ENCODE results near the gene ZFAND3. TPM values are rescaled to one million over a fixed set of nuclear protein-coding genes. Genes with fewer than 3 reads are reported as not detected.

ZFAND3 gene
- total and polyA plus RNA-seq, 10 of the 15 experiments (the other 5 are each of a cell fraction or from before 2014, with no cell fraction given): 0.90 to 34.4 (median 16.3) TPM

- Histone ChIP-seq H3K4me2 (ENCODE audit: control insufficient read depth, insufficient read depth) (no peak overlapping the region), H3K4me3 (no peak overlapping the region), H3K9ac (ENCODE audit: control insufficient read depth, insufficient read depth, low read length) (no peak overlapping the region), H4K20me1 (ENCODE audit: control insufficient read depth, insufficient read depth) (no peaks in the 10 kb centered on the region), H3K27me3 (replicated peaks in 1 of 2; ENCODE audit: control insufficient read depth in 2 of 2, insufficient read depth in 2 of 2, low read length in 1 of 2) (no peaks in the 10 kb centered on the region), H3K4me1 (ENCODE audit: control insufficient read depth, insufficient read depth, low read length) (0 out of 2 replicates have a peak, but pooled peaks cover 4% of the 10 kb centered on the region), H2AFZ (ENCODE audit: control insufficient read depth, low read depth, low read length) (no peak overlapping the region), H3K27ac (ENCODE audit: control insufficient read depth, insufficient read depth) (no peak overlapping the region), H3K79me2 (ENCODE audit: control insufficient read depth, insufficient read depth, low read length) (peaks cover 44% of the 10 kb centered on the region), H3K9me3 (replicated peaks; ENCODE audit: control insufficient read depth, insufficient read depth, low read length) (peaks cover 13% of the 10 kb centered on the region), H3K36me3 (ENCODE audit: control insufficient read depth in 2 of 2, insufficient read depth in 2 of 2, low read length in 1 of 2) (0 out of 4 replicates have a peak, but pooled peaks cover 0 to 2% of the 10 kb centered on the region in 2 experiments)
- ChIA-PET RAD21 (ENCODE audit: unreplicated experiment) (no interaction called here), SMC1A (ENCODE audit: uncharacterized antibody, unreplicated experiment) (no interaction called here), POLR2A (interaction anchor here (0.6 to 1.2 kb wide), 3 partner anchors 15 to 1383 kb away, joined by 3 read pairs; no protein-coding TSS in a partner anchor), CTCF (interaction anchor here (0.8 kb wide), 1 partner anchor 9 kb away, joined by 3 read pairs; no protein-coding TSS in a partner anchor)
- intact Hi-C loops (cut with micrococcal nuclease; ENCODE audit: unreplicated experiment): no loop called here
- in situ Hi-C loops (cut with MboI): no loop called here
- peak in 1 of 2 experiments; percentile 69; a peak in 1 of 4 replicates for TF ChIP-seq ETV6 (conservative IDR thresholded peaks at IDR 0.05 in 1 of 2, IDR thresholded peaks at IDR 0.05 in 1 of 2; ENCODE audit: borderline replicate concordance in 1 of 2, low read depth in 1 of 2)
- TF ChIP-seq BACH1 (IDR thresholded peaks at IDR 0.05; ENCODE audit: borderline replicate concordance): no peak
- FAIRE-seq (no peak), ATAC-seq (no peak), DNase-seq (ENCODE audit: low read depth, low spot score) (no peak)
- no TSS peak for BruUV-seq (replicated peaks)
- WGBS (ENCODE audit: insufficient coverage, insufficient replicate concordance, low lambda C conversion rate, missing lambda C conversion rate): 83% methylated on average over 3 of the region's 3 CpGs
These were observed 158.2 kb downstream of the ZFAND3 start for GRCh38 chr6:37977715-37978114.

- in situ Hi-C loops (cut with MboI): no loop called here
- Histone ChIP-seq H3K4me2 (ENCODE audit: control insufficient read depth, insufficient read depth) (no peak overlapping the region), H3K4me1 (ENCODE audit: control insufficient read depth, insufficient read depth, low read length) (0 out of 2 replicates have a peak, but pooled peaks cover 4% of the 10 kb centered on the region), H3K79me2 (ENCODE audit: control insufficient read depth, insufficient read depth, low read length) (peaks cover 43% of the 10 kb centered on the region), H3K36me3 (ENCODE audit: control insufficient read depth in 2 of 2, insufficient read depth in 2 of 2, low read length in 1 of 2) (0 out of 4 replicates have a peak, but pooled peaks cover 0 to 2% of the 10 kb centered on the region in 2 experiments), H3K9me3 (replicated peaks; ENCODE audit: control insufficient read depth, insufficient read depth, low read length) (peaks cover 6% of the 10 kb centered on the region), H3K27me3 (replicated peaks in 1 of 2; ENCODE audit: control insufficient read depth in 2 of 2, insufficient read depth in 2 of 2, low read length in 1 of 2) (no peaks in the 10 kb centered on the region), H2AFZ (ENCODE audit: control insufficient read depth, low read depth, low read length) (no peak overlapping the region), H3K27ac (ENCODE audit: control insufficient read depth, insufficient read depth) (no peak overlapping the region), H4K20me1 (ENCODE audit: control insufficient read depth, insufficient read depth) (no peaks in the 10 kb centered on the region), H3K9ac (ENCODE audit: control insufficient read depth, insufficient read depth, low read length) (no peak overlapping the region), H3K4me3 (no peak overlapping the region)
- WGBS (ENCODE audit: insufficient coverage, insufficient replicate concordance, low lambda C conversion rate, missing lambda C conversion rate): 76% methylated on average over 5 of the region's 5 CpGs
- ChIA-PET POLR2A (interaction anchor here (0.7 to 1.1 kb wide), 2 partner anchors 38 to 1091 kb away, joined by 3 to 5 read pairs; no protein-coding TSS in a partner anchor), SMC1A (ENCODE audit: uncharacterized antibody, unreplicated experiment) (interaction anchor here (0.6 to 2.2 kb wide), 7 partner anchors 9 to 1650 kb away, joined by 3 to 6 read pairs (median 4); no protein-coding TSS in a partner anchor), CTCF (interaction anchor here (0.5 to 2.9 kb wide), 3 partner anchors 9 to 275 kb away, joined by 3 to 8 read pairs (median 3); no protein-coding TSS in a partner anchor), RAD21 (ENCODE audit: unreplicated experiment) (no interaction called here)
- TF ChIP-seq, protein P1, sequence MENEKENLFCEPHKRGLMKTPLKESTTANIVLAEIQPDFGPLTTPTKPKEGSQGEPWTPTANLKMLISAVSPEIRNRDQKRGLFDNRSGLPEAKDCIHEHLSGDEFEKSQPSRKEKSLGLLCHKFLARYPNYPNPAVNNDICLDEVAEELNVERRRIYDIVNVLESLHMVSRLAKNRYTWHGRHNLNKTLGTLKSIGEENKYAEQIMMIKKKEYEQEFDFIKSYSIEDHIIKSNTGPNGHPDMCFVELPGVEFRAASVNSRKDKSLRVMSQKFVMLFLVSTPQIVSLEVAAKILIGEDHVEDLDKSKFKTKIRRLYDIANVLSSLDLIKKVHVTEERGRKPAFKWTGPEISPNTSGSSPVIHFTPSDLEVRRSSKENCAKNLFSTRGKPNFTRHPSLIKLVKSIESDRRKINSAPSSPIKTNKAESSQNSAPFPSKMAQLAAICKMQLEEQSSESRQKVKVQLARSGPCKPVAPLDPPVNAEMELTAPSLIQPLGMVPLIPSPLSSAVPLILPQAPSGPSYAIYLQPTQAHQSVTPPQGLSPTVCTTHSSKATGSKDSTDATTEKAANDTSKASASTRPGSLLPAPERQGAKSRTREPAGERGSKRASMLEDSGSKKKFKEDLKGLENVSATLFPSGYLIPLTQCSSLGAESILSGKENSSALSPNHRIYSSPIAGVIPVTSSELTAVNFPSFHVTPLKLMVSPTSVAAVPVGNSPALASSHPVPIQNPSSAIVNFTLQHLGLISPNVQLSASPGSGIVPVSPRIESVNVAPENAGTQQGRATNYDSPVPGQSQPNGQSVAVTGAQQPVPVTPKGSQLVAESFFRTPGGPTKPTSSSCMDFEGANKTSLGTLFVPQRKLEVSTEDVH (IDR thresholded peaks at IDR 0.05; ENCODE audit: low read depth, partially characterized antibody): no peak
- TF ChIP-seq NR2C1 (IDR thresholded peaks at IDR 0.05): no peak
- no peak for TF ChIP-seq ZBTB4 (CRISPR knock-in tag; IDR thresholded peaks at IDR 0.05)
- DNase-seq (ENCODE audit: low read depth, low spot score) (no peak), ATAC-seq (no peak), FAIRE-seq (no peak)
- no TSS peak for BruUV-seq (replicated peaks)
- intact Hi-C loops (cut with micrococcal nuclease; ENCODE audit: unreplicated experiment): no loop called here
These were observed 160.1 kb downstream of the ZFAND3 start for GRCh38 chr6:37979392-37980221.
